NT2/D1 (cell line): ENCODE measurements around the gene GDAP2.

Experiments
- SUZ12 ChIP-seq: IDR thresholded peaks from 2 replicates; pipeline ENCODE4 v1.6.1; 2011; ENCODE audit not compliant: insufficient read length, insufficient read depth; ENCODE audit errors: extremely low read depth
- YY1 ChIP-seq: IDR thresholded peaks from 2 replicates; pipeline ENCODE4 v1.6.1; 2011; ENCODE audit not compliant: insufficient read length, insufficient read depth
- ZNF274 ChIP-seq: IDR thresholded peaks from 2 replicates; pipeline ENCODE4 v1.6.1; 2011; ENCODE audit warnings: mild to moderate bottlenecking, low read depth, low read length

DNA sequence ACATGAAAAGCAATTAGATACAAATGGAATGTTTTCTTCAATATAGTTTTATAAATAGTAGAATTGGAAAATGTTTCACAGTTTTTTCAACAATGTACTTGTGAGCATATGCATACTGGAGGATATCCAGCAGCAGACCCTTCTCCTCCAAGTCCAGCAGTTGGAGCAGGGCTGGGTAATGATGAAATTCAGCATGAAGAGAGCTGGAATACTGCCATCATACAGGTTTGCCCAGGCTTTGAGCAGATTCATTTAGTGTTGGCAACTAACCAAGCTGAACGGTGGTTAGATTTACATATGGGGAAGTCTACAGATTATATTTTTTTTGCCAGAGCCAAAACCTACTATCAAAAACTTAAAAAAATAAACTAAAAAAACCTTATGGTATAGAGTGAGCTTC, 38.5 kb upstream of the GDAP2 start:
- TF ChIP-seq ZNF274 (no peak), YY1 (no peak), SUZ12 (no peak)
